A673 (cell line): Measurements from ENCODE around the gene HEYL. TPM values are rescaled to one million over a fixed set of nuclear protein-coding genes. Genes with fewer than 3 reads are reported as not detected.

Experiments used
- BruUV-seq: library from RNA; stranded (reverse); fragments of 400-500 nt; replicated peaks from 2 replicates; lab custom pipeline; 2021; lab: Mats Ljungman, UMichigan
- CTCF ChIA-PET: fragments of 300-600 bp; sonication (Branson Sonifier 250); formaldehyde crosslinking; loops from one replicate; lab custom pipeline; 2022; ENCODE audit warnings: antibody characterized with exemption; lab: Charles Lee
- POLR2A ChIA-PET: fragments of 300-600 bp; sonication (Branson Sonifier 250); formaldehyde crosslinking; loops from one replicate; lab custom pipeline; 2022; ENCODE audit warnings: antibody characterized with exemption; ENCODE audit not compliant: low non-redundant PET; lab: Charles Lee
- DNase-seq: peaks from one replicate; pipeline ENCODE4 v3.0.0-alpha.2; 2015; ENCODE audit warnings: low spot score
- H3K27ac ChIP-seq: fragments of 200-600 bp; sonication (generic); 2 replicates; pipeline ENCODE4 v1.5.1; 2016; ENCODE audit warnings: mixed run types, low read depth, mild to moderate bottlenecking, mixed read lengths, antibody characterized with exemption, low read length; ENCODE audit not compliant: poor library complexity, severe bottlenecking
- H3K27me3 ChIP-seq: fragments of 200-600 bp; sonication (generic); replicated peaks from 2 replicates; pipeline ENCODE4 v1.6.1; 2017; ENCODE audit warnings: mixed run types, low read depth, mild to moderate bottlenecking, mixed read lengths, antibody characterized with exemption, low read length; ENCODE audit not compliant: insufficient read depth, poor library complexity
- H3K36me3 ChIP-seq: fragments of 200-600 bp; sonication (generic); 2 replicates; pipeline ENCODE4 v1.6.1; 2016; ENCODE audit warnings: mixed run types, mild to moderate bottlenecking, mixed read lengths, antibody characterized with exemption, low read length; ENCODE audit not compliant: insufficient read depth, poor library complexity, severe bottlenecking
- H3K4me1 ChIP-seq: fragments of 200-600 bp; sonication (generic); 2 replicates; pipeline ENCODE4 v1.6.1; 2017; ENCODE audit warnings: mixed run types, mild to moderate bottlenecking, mixed read lengths, antibody characterized with exemption, low read length; ENCODE audit not compliant: insufficient read depth, poor library complexity, severe bottlenecking
- H3K4me3 ChIP-seq: fragments of 200-600 bp; sonication (generic); 2 replicates; pipeline ENCODE4 v1.5.1; 2016; ENCODE audit warnings: low read depth, mixed run types, mild to moderate bottlenecking, mixed read lengths, low read length; ENCODE audit not compliant: poor library complexity, severe bottlenecking
- H3K9me3 ChIP-seq: fragments of 200-600 bp; sonication (generic); 2 replicates; pipeline ENCODE4 v1.6.1; 2016; ENCODE audit warnings: mixed run types, low read depth, mild to moderate bottlenecking, mixed read lengths, antibody characterized with exemption, low read length; ENCODE audit not compliant: poor library complexity, severe bottlenecking
- EZH2 ChIP-seq: fragments of 200-600 bp; sonication (generic); IDR thresholded peaks from 2 replicates; pipeline ENCODE4 v1.6.1; 2017; ENCODE audit warnings: borderline replicate concordance, low read depth, mild to moderate bottlenecking, mixed read lengths, antibody characterized with exemption, low read length; ENCODE audit not compliant: poor library complexity, severe bottlenecking
- intact Hi-C: fragments of 100-400 bp; cut with micrococcal nuclease; formaldehyde crosslinking; loops from one replicate; pipeline ENCODE4 v1.10.0; 2022; ENCODE audit not compliant: unreplicated experiment
- total RNA-seq: library from RNA; stranded (reverse); gene quantifications from 2 replicates; pipeline ENCODE4 v1.2.3, GENCODE V29; 2021
- TF ChIP-seq, protein P1 (sequence below): fragments of 300-800, 200-600 bp; sonication (generic); conservative IDR thresholded peaks from 2 replicates; pipeline ENCODE4 v1.5.1; 2017; ENCODE audit warnings: low read depth, mild to moderate bottlenecking, antibody characterized with exemption, low read length, moderate library complexity, mixed read lengths

Gene HEYL
- total RNA-seq, 1 experiment from 2014 or later: 0.77 TPM

DNA sequence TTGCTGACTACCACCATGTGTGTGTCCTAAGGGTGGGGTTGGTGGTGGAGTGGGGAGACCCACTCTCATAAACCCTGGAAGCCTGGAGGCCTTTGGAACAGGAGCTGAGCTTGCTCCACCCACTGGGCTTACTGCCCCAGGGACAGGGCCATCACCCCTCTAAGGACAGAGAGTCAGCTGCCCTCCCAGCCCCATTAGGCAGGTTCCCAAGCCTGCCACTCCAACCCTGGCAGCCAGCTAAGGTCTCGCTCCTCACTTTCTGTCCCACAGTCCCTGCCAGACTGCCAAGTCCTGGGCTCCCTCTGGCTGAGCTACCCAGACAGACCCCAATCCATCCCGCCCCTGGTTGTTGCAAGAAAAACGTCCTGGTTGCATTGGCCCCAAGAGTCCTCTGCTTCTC lies 28.7 kb upstream of the HEYL start:
- ChIA-PET POLR2A (no interaction called here), CTCF (no interaction called here)
- H3K27me3 ChIP-seq: peaks cover 34% of the 10 kb centered on the region
- no peaks in the 10 kb centered on the region for H3K9me3 ChIP-seq
- BruUV-seq: no TSS peak
- no peak for TF ChIP-seq EZH2
- TF ChIP-seq, protein P1, sequence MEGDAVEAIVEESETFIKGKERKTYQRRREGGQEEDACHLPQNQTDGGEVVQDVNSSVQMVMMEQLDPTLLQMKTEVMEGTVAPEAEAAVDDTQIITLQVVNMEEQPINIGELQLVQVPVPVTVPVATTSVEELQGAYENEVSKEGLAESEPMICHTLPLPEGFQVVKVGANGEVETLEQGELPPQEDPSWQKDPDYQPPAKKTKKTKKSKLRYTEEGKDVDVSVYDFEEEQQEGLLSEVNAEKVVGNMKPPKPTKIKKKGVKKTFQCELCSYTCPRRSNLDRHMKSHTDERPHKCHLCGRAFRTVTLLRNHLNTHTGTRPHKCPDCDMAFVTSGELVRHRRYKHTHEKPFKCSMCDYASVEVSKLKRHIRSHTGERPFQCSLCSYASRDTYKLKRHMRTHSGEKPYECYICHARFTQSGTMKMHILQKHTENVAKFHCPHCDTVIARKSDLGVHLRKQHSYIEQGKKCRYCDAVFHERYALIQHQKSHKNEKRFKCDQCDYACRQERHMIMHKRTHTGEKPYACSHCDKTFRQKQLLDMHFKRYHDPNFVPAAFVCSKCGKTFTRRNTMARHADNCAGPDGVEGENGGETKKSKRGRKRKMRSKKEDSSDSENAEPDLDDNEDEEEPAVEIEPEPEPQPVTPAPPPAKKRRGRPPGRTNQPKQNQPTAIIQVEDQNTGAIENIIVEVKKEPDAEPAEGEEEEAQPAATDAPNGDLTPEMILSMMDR: no peak
- H3K27ac ChIP-seq: no peak overlapping the region
- intact Hi-C loops: no loop called here
- H3K4me3 ChIP-seq: no peak overlapping the region
- DNase-seq: no peak
- no peaks in the 10 kb centered on the region for H3K4me1 ChIP-seq
- H3K36me3 ChIP-seq: no peaks in the 10 kb centered on the region

DNA sequence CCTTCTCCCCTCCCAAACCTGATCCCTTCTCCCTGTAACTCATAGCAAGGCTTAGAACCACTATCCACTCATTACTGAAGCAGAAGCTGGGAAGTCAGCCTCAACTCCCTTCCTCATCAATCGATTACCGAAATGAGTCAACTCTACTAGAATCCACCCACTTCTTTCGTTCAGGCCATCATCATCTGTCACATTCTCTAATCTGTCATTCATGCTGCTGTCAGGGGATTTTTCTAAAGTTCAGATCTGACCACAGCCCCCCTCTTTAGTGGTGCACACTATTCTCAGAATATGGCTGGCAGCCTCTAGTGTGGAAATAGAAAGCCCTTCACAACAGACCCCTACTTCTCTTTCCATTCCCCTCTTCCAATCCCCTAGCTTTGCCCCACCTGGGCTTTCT lies 27.3 kb upstream of the HEYL start:
- H3K4me3 ChIP-seq: no peak overlapping the region
- H3K9me3 ChIP-seq: no peaks in the 10 kb centered on the region
- H3K4me1 ChIP-seq: no peaks in the 10 kb centered on the region
- no peak for DNase-seq
- no peak for TF ChIP-seq EZH2
- TF ChIP-seq, protein P1: no peak
- intact Hi-C loops: no loop called here
- peaks cover 21% of the 10 kb centered on the region for H3K27me3 ChIP-seq
- no peak overlapping the region for H3K27ac ChIP-seq
- CTCF ChIA-PET: no interaction called here
- no peaks in the 10 kb centered on the region for H3K36me3 ChIP-seq
- no TSS peak for BruUV-seq
- POLR2A ChIA-PET: no interaction called here

DNA sequence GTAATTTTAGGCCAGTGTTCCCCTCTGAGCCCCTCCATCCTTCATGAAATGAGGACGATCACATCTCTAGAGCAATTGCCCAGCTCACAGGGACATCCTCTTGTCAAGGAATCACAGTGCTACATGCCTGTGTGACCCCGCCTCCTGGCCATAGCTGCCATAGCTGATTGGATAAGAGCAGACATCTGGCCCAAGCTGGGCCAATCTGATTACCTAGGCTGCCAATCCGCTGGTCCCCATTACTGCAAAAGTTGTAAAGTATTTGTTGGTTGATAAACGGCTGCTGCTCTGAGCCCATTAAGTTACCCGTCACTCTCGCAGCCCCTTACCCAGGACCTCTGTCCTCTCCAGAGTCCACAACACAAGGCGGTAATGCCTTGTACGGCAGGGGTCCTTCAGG lies 24.1 kb upstream of the HEYL start:
- Histone ChIP-seq H3K36me3 (no peaks in the 10 kb centered on the region), H3K9me3 (no peaks in the 10 kb centered on the region), H3K4me1 (no peaks in the 10 kb centered on the region), H3K27ac (no peak overlapping the region), H3K4me3 (no peak overlapping the region), H3K27me3 (no peaks in the 10 kb centered on the region)
- TF ChIP-seq, protein P1: no peak
- no peak for TF ChIP-seq EZH2
- CTCF ChIA-PET: no interaction called here
- intact Hi-C loops: no loop called here
- POLR2A ChIA-PET: no interaction called here
- BruUV-seq: no TSS peak
- no peak for DNase-seq
